ENCODE measurements around the gene TFE3. TPM values are rescaled to one million over a fixed set of nuclear protein-coding genes. Genes with fewer than 3 reads are reported as not detected.

TFE3 gene
- total and polyA plus RNA-seq, 2 donors (not counting 3 experiments of a cell fraction or from before 2014, with no cell fraction given) = 22.3 to 37.1 TPM

DNA sequence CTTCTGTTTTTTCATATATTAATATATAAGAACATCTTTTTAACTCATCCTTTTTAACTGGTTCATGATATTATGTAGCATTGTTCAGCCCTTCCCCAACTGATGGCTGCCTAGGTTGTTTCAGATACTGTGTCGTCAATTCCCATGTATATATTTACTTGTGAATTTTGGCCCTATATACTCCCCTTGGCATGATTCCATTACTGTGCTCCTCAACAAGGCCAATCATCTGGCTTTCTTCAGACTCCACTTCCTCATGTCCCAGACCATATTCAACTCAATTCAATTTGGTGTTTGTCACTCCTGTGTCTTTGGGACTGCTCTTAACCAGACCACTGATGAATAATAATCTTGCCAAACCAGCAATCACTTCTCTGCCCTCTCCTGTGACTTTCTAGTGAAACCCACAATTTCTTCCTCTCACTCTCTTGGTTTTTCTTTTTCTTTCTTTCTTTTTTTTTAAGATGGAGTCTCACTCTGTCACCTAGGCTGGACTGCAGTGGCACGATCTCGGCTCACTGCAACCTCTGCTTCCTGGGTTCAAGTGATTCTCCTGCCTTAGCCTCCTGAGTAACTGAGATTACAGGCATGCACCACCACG, 39.2 kb upstream of the TFE3 start:
- Histone ChIP-seq H3K4me1 (ENCODE audit: control insufficient read depth, extremely low read depth, insufficient read depth, low read length) (peaks cover 2% of the 10 kb centered on the region), H3K36me3 (ENCODE audit: control insufficient read depth in 2 of 2, extremely low read depth in 1 of 2, insufficient read depth in 2 of 2, low read length in 2 of 2) (no peaks in the 10 kb centered on the region), H3K79me2 (ENCODE audit: control insufficient read depth, insufficient read depth, low read length) (no peaks in the 10 kb centered on the region), H3K4me3 (replicated peaks in 1 of 3; ENCODE audit: insufficient read depth in 1 of 3, low read depth in 1 of 3, low read length in 3 of 3) (no peak overlapping the region), H4K20me1 (replicated peaks; ENCODE audit: control insufficient read depth, extremely low read depth, insufficient read depth, low read length) (no peaks in the 10 kb centered on the region), H3K27ac (ENCODE audit: insufficient read depth, low read depth, low read length) (no peak overlapping the region), H2AFZ (ENCODE audit: low read depth, low read length) (no peak overlapping the region), H3K9me3 (replicated peaks; ENCODE audit: control insufficient read depth, insufficient read depth, low read length) (no peaks in the 10 kb centered on the region), H3K4me2 (ENCODE audit: insufficient read depth, low read length) (no peak overlapping the region), H3K9me1 (replicated peaks; ENCODE audit: control insufficient read depth, extremely low read depth, insufficient read depth, low read length) (no peaks in the 10 kb centered on the region), H3K27me3 (ENCODE audit: control insufficient read depth in 2 of 2, insufficient read depth in 2 of 2, low read length in 2 of 2) (no peaks in the 10 kb centered on the region), H3K9ac (replicated peaks; ENCODE audit: extremely low read depth, insufficient read depth, low read length) (no peak overlapping the region)
- no peak for DNase-seq (ENCODE audit: low read depth, low spot score)
- BruUV-seq (replicated peaks) = no TSS peak
- CTCF ChIA-PET = no interaction called here
- POLR2A ChIA-PET = no interaction called here
- TF ChIP-seq POLR2A (IDR thresholded peaks at IDR 0.05; ENCODE audit: low read depth, low read length) (no peak), JUN (IDR thresholded peaks at IDR 0.05; ENCODE audit: borderline replicate concordance, insufficient read depth, insufficient read length, low read depth) (no peak), POLR2AphosphoS5 (IDR thresholded peaks at IDR 0.05; ENCODE audit: insufficient read depth, low read depth, low read length) (no peak), FOS (IDR thresholded peaks at IDR 0.05; ENCODE audit: borderline replicate concordance, insufficient read depth, low read length) (no peak), EZH2 (IDR thresholded peaks at IDR 0.05; ENCODE audit: borderline replicate concordance, low read depth, low read length, severe bottlenecking) (no peak), GATA2 (IDR thresholded peaks at IDR 0.05; ENCODE audit: insufficient read depth, insufficient read length, low read depth, low read length) (no peak)
- TF ChIP-seq, protein P1, sequence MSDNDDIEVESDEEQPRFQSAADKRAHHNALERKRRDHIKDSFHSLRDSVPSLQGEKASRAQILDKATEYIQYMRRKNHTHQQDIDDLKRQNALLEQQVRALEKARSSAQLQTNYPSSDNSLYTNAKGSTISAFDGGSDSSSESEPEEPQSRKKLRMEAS (IDR thresholded peaks at IDR 0.05; ENCODE audit: insufficient read depth, insufficient read length) = no peak
- TF ChIP-seq, protein P2, sequence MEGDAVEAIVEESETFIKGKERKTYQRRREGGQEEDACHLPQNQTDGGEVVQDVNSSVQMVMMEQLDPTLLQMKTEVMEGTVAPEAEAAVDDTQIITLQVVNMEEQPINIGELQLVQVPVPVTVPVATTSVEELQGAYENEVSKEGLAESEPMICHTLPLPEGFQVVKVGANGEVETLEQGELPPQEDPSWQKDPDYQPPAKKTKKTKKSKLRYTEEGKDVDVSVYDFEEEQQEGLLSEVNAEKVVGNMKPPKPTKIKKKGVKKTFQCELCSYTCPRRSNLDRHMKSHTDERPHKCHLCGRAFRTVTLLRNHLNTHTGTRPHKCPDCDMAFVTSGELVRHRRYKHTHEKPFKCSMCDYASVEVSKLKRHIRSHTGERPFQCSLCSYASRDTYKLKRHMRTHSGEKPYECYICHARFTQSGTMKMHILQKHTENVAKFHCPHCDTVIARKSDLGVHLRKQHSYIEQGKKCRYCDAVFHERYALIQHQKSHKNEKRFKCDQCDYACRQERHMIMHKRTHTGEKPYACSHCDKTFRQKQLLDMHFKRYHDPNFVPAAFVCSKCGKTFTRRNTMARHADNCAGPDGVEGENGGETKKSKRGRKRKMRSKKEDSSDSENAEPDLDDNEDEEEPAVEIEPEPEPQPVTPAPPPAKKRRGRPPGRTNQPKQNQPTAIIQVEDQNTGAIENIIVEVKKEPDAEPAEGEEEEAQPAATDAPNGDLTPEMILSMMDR (IDR thresholded peaks at IDR 0.05; ENCODE audit: extremely low read depth in 1 of 2, insufficient read depth in 1 of 2, low read depth in 1 of 2, low read length in 2 of 2) = no peak
- intact Hi-C loops (cut with micrococcal nuclease) = no loop called here
- dilution Hi-C loops (cut with MboI; ENCODE audit: extremely low pct_ligation_motif_present, low sequenced_read_pairs) = no loop called here
- no peak for FAIRE-seq
